Measurements from ENCODE around the gene ADAMTS2.
A peak's percentile ranks its signal among the peaks of the same experiment; 100 is the strongest.

ADAMTS2 gene

GRCh38 chr5:179345433-179346321, at the start of gene ADAMTS2:
Gene ADAMTS2 (minus strand): TSS chr5:179345461. CDS start chr5:179345328, 133 bp downstream.
- DNase-seq = peak; percentile 86

- DNase-seq = no peak
Observed at GRCh38 chr5:179393078-179393477, 47.8 kb upstream of the ADAMTS2 start.

GRCh38 chr5:179387151-179388110, 42.2 kb upstream of the ADAMTS2 start:
- DNase-seq = peak; percentile 34

GRCh38 chr5:179385914-179386313, 40.7 kb upstream of the ADAMTS2 start:
- no peak for DNase-seq

- no peak for DNase-seq
Observed at GRCh38 chr5:179382486-179382885, 37.2 kb upstream of the ADAMTS2 start.

GRCh38 chr5:179381691-179382090, 36.4 kb upstream of the ADAMTS2 start:
- DNase-seq = no peak

GRCh38 chr5:179380211-179381035, 35.2 kb upstream of the ADAMTS2 start:
- no peak for DNase-seq

- DNase-seq = no peak
Observed at GRCh38 chr5:179379321-179379890, 34.1 kb upstream of the ADAMTS2 start.

- DNase-seq = no peak
Observed at GRCh38 chr5:179378441-179379271, 33.4 kb upstream of the ADAMTS2 start.

- no peak for DNase-seq
Observed at GRCh38 chr5:179378116-179378440, 32.8 kb upstream of the ADAMTS2 start.

- no peak for DNase-seq
Observed at GRCh38 chr5:179377421-179378115, 32.3 kb upstream of the ADAMTS2 start.

- no peak for DNase-seq
Observed at GRCh38 chr5:179376701-179377420, 31.6 kb upstream of the ADAMTS2 start.

- DNase-seq = no peak
Observed at GRCh38 chr5:179375831-179376365, 30.6 kb upstream of the ADAMTS2 start.

- no peak for DNase-seq
Observed at GRCh38 chr5:179375236-179375685, 30.0 kb upstream of the ADAMTS2 start.

- DNase-seq = no peak
Observed at GRCh38 chr5:179374506-179375235, 29.4 kb upstream of the ADAMTS2 start.

- DNase-seq = no peak
Observed at GRCh38 chr5:179373961-179374505, 28.8 kb upstream of the ADAMTS2 start.

GRCh38 chr5:179373101-179373934, 28.1 kb upstream of the ADAMTS2 start:
- no peak for DNase-seq
